OCI-LY1 (cell line): ENCODE data around the gene RUNX3.

ENCODE experiments used
- H2AFZ ChIP-seq: fragments of 200-600 bp; sonication (generic), shearing (Covaris generic); 2 replicates; pipeline ENCODE4 v1.6.0; 2014; ENCODE audit warnings: antibody characterized with exemption, mild to moderate bottlenecking, low read length
- H3F3A ChIP-seq: fragments of 200-600 bp; sonication (generic), shearing (Covaris generic); 2 replicates; pipeline ENCODE4 v1.6.0; 2014; ENCODE audit warnings: mild to moderate bottlenecking, antibody characterized with exemption, low read length, moderate library complexity; ENCODE audit not compliant: insufficient read depth
- H3K27ac ChIP-seq: fragments of 200-600 bp; sonication (generic); 2 replicates; pipeline ENCODE4 v1.5.1; 2014; ENCODE audit warnings: low read length, mixed run types, mild to moderate bottlenecking, low read depth; ENCODE audit not compliant: poor library complexity, severe bottlenecking
- H3K27me3 ChIP-seq: fragments of 200-600 bp; sonication (generic); 2 replicates; pipeline ENCODE4 v1.6.0; 2014; ENCODE audit warnings: antibody characterized with exemption, mild to moderate bottlenecking, low read length, moderate library complexity; ENCODE audit not compliant: insufficient read depth
- H3K36me3 ChIP-seq: fragments of 200-600 bp; sonication (generic); 2 replicates; pipeline ENCODE4 v1.6.1; 2014; ENCODE audit warnings: mild to moderate bottlenecking, antibody characterized with exemption, low read length, moderate library complexity, mixed read lengths; ENCODE audit not compliant: insufficient read depth
- H3K4me1 ChIP-seq: fragments of 200-600 bp; sonication (generic); 2 replicates; pipeline ENCODE4 v1.5.1; 2014; ENCODE audit warnings: mild to moderate bottlenecking, low read length, moderate library complexity; ENCODE audit not compliant: insufficient read depth, severe bottlenecking
- H3K4me2 ChIP-seq: fragments of 200-600 bp; sonication (generic), shearing (Covaris generic); 2 replicates; pipeline ENCODE4 v1.6.1; 2014; ENCODE audit warnings: low read length
- H3K4me3 ChIP-seq: fragments of 200-600 bp; sonication (generic); 2 replicates; pipeline ENCODE4 v1.5.1; 2014; ENCODE audit warnings: low read length, low read depth, mild to moderate bottlenecking, mixed read lengths; ENCODE audit not compliant: poor library complexity, severe bottlenecking
- H3K79me2 ChIP-seq: fragments of 200-600 bp; shearing (Covaris generic); 2 replicates; pipeline ENCODE4 v1.6.1; 2016; ENCODE audit warnings: mixed run types, low read length, mixed read lengths; ENCODE audit not compliant: insufficient read depth
- H3K9ac ChIP-seq: fragments of 200-600 bp; sonication (generic), shearing (Covaris generic); 2 replicates; pipeline ENCODE4 v1.6.1; 2014; ENCODE audit warnings: mild to moderate bottlenecking, low read length, mixed read lengths
- H3K9me2 ChIP-seq: fragments of 200-600 bp; sonication (generic), shearing (Covaris generic); 2 replicates; pipeline ENCODE4 v1.6.1; 2014; ENCODE audit warnings: low read depth, mild to moderate bottlenecking, low read length, mixed read lengths
- H3K9me3 ChIP-seq: fragments of 200-600 bp; shearing (Covaris generic); 2 replicates; pipeline ENCODE4 v1.6.1; 2014; ENCODE audit warnings: low read length, mixed read lengths
- H4K20me1 ChIP-seq: fragments of 200-600 bp; sonication (generic), shearing (Covaris generic); 2 replicates; pipeline ENCODE4 v1.6.0; 2016; ENCODE audit warnings: mild to moderate bottlenecking, low read length; ENCODE audit not compliant: insufficient read depth
- CTCF ChIP-seq: fragments of 200-600 bp; sonication (generic), shearing (Covaris generic); IDR thresholded peaks from 2 replicates; pipeline ENCODE4 v1.5.1; 2017; ENCODE audit warnings: mild to moderate bottlenecking, antibody characterized with exemption, low read length, moderate library complexity, mixed read lengths
- EZH2 ChIP-seq: fragments of 200-600 bp; sonication (generic), shearing (Covaris generic); IDR thresholded peaks from 2 replicates; pipeline ENCODE4 v1.8.0; 2017; ENCODE audit warnings: borderline replicate concordance, mixed run types, mild to moderate bottlenecking, antibody characterized with exemption, low read length, moderate library complexity, mixed read lengths

The RUNX3 gene

GRCh38 chr1:24965571-24965930 lies 35.5 kb upstream of the RUNX3 start:
- Histone ChIP-seq H3K4me2 (0 out of 2 replicates have a peak overlapping the region, but pooled peaks have one; percentile 28), H3K9me3 (no peaks in the 10 kb centered on the region), H3F3A (no peaks in the 10 kb centered on the region), H2AFZ (no peak overlapping the region), H3K4me1 (peaks cover 12% of the 10 kb centered on the region), H3K79me2 (no peaks in the 10 kb centered on the region), H3K9ac (no peak overlapping the region), H3K9me2 (no peaks in the 10 kb centered on the region), H3K4me3 (no peak overlapping the region), H3K27me3 (peaks cover 2% of the 10 kb centered on the region), H4K20me1 (no peaks in the 10 kb centered on the region), H3K36me3 (no peaks in the 10 kb centered on the region), H3K27ac (no peak overlapping the region)
- TF ChIP-seq CTCF (no peak), EZH2 (no peak)

- no peak overlapping the region for H2AFZ ChIP-seq
- H3K9ac ChIP-seq = no peak overlapping the region; the same call in 1 of the 2 replicates
Measured at GRCh38 chr1:24964811-24965570, 34.9 kb upstream of the RUNX3 start.

GRCh38 chr1:24963943-24964693 lies 34.0 kb upstream of the RUNX3 start:
- Histone ChIP-seq H3K9ac (no peak overlapping the region), H3K27me3 (no peaks in the 10 kb centered on the region; the same call in none of the 2 replicates), H3K36me3 (no peaks in the 10 kb centered on the region), H3K79me2 (no peaks in the 10 kb centered on the region), H2AFZ (no peak overlapping the region), H4K20me1 (no peaks in the 10 kb centered on the region), H3K27ac (no peak overlapping the region), H3K9me3 (no peaks in the 10 kb centered on the region), H3K4me2 (no peak overlapping the region), H3F3A (no peaks in the 10 kb centered on the region), H3K4me1 (peaks cover 12% of the 10 kb centered on the region), H3K4me3 (no peak overlapping the region), H3K9me2 (no peaks in the 10 kb centered on the region)
- no peak for TF ChIP-seq EZH2
- TF ChIP-seq CTCF = no peak

More at GRCh38 chr1:24964811-24965570, 34.9 kb upstream of the RUNX3 start:
- no peaks in the 10 kb centered on the region for H3K9me2 ChIP-seq
- H4K20me1 ChIP-seq = no peaks in the 10 kb centered on the region
- peak overlapping the region; percentile 28 for H3K4me2 ChIP-seq
- peaks cover 12% of the 10 kb centered on the region for H3K4me1 ChIP-seq
- no peaks in the 10 kb centered on the region for H3F3A ChIP-seq
- H3K9me3 ChIP-seq = no peaks in the 10 kb centered on the region
- no peaks in the 10 kb centered on the region for H3K36me3 ChIP-seq
- no peaks in the 10 kb centered on the region for H3K79me2 ChIP-seq
- H3K4me3 ChIP-seq = no peak overlapping the region
- no peak for TF ChIP-seq EZH2
- TF ChIP-seq CTCF = no peak
- H3K27ac ChIP-seq = no peak overlapping the region
- H3K27me3 ChIP-seq = no peaks in the 10 kb centered on the region; the same call in 1 of the 2 replicates
